UCSD-AML1 (cell line): ENCODE data around the gene PLA2G12A.
A peak's percentile ranks its signal among the peaks of the same experiment; 100 is the strongest.

Experiments
- DNase-seq: peaks from one replicate; lab custom pipeline; 2025; ENCODE audit not compliant: unreplicated experiment; lab: John Stamatoyannopoulos, UW

PLA2G12A gene

GRCh38 chr4:109729718-109730618 is at the start of gene PLA2G12A:
Gene PLA2G12A, minus strand, starts transcription at chr4:109730070. Its CDS starts 261 bp downstream, at chr4:109729809.
- DNase-seq: peak; percentile 74

DNA sequence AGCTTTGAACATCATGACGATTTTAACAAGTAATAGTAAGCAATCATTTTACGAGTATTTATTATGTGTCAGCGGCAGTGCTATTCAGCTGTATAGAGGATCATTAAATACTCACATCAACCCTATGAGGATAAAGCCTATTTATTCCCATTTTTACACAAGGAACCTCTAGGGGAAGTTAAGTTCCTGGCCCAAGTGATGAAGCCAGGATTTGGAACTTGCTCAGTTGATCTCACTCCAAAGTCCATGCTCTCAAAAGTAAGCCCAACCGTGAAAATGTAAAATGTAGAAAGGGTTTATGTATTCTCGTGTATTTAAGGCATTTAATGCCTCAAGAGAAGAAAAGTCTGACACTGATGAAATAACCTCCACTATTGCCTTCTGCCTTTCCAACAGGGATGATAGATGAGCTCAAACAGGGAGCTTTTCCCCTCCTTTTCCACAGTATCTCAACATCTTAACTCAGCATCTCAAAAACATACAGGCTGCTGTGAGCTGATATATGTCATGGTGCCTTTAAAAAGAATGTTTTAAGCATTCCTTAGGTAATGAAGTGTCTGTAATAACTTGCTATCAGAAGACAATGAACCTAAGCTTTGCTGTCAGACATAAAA is 35.0 kb upstream of the PLA2G12A start:
- DNase-seq: no peak

DNA sequence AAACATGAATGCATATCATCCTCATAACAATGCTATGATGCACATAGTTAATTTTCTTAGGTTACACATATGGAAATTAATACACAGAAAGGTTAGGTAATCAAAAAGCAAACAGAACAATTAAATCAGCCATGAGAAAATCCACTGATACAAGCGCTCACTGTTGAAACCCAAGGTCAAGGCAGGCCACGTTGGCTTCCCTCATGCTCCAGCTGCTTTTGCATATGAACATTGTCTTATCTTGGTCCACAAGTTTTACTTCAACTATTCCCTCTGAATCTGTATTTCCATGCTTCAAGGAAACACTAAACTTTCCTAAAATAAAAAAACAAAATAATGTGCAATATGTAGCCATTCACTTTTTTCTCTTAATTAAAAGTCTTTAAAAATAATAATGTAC is 34.5 kb upstream of the PLA2G12A start:
- no peak for DNase-seq

GRCh38 chr4:109760682-109761081 is 30.8 kb upstream of the PLA2G12A start:
- DNase-seq: no peak

DNA sequence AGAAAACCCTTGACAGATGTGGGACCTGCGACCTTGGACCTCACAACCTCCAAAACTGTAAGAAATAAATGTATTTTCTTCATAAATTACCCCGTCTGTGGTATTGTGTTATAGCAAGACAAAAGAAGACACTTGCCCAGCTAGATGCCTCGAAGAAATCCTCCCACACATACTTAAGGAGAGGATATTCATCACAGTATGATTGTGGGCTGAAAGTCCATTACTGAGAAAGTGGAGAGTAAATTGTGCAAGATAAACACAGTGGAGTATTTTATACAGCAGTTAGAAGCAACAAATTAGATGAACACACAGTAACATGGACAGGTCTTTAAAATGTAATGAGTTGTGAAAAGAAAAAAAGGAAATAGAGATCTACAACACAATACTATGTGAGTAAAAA is 25.8 kb upstream of the PLA2G12A start:
- DNase-seq: no peak

GRCh38 chr4:109754093-109754857 is 24.4 kb upstream of the PLA2G12A start:
- no peak for DNase-seq

- DNase-seq: no peak
Observed at GRCh38 chr4:109752525-109752924, 22.7 kb upstream of the PLA2G12A start.

DNA sequence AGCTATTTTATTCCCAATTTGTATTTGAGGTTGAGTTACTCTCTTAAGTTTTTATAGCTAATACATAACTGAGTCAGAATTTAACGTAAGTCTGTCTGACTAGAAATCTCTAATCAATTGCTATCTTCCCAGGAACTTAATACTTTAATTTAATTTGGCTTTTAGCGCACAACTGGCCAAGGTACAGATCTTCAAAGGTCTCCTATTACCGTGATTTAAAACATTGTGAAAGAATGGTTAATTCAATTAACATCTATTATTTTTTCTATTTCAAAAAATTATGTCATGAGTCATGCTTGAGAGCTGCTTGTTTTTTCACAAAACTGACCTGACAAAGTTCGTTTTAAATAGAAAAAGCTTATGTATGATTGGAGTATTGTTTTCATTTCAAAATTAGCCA is 22.0 kb upstream of the PLA2G12A start:
- DNase-seq: no peak

DNA sequence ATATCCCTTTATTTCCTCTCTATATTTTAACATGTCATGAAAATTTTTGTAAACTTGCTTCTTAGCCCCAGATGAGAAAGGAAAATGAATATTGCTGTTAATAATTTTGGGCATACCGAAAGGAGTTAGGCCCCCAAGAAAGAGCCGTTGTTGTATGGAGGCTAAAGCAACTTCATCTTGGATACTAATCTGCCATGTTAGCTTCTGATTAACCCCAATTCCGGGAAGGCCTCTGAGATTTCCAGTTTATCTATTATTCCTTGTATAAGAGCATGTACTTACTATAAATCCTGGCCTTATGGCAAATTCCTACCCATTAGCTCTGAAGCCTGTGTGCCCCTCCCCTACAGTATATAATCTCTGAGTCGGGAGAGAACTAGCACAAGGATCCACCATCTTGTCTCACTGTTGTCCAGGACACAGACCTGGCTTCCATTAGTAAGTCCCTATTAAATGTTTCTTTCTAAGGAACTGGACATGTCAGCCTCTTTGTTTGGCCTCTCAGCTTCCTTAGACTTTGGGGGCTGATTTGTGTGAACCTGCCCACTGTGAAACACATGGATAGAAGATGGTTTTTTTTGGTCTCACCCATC is 20.9 kb upstream of the PLA2G12A start:
- no peak for DNase-seq

DNA sequence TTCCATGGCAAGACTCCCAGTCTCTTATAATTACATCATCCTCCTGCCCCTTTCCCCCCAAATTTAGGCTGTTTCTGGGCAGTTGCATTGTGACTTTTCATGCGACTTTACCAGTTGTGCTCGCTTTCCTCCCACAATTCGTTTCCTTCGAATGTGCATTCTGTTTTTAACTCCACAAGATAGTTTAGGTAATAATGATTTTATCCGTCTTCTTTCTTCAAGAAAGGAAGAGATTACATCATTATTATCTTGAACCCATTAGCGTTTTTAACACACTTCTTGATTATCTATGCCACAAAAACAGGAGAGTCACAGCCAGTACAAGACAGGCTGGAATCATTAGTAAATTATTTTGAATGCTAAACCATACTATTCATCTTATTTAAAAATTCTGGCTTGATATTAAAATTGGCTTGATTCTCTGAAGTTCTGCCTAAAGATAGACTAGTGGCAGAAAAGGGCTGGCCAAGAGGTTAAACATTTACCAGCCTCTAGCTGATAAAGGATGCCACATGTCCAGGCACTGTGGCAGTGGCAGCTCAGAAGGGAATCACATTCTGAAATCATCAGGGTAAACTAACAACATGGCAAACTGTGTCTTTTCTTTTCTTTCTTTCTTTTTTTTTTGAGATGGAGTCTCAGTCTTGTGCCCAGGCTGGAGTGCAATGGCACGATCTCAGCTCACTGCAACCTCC is 19.7 kb upstream of the PLA2G12A start:
- no peak for DNase-seq

GRCh38 chr4:109748114-109748513 is 18.2 kb upstream of the PLA2G12A start:
- no peak for DNase-seq

DNA sequence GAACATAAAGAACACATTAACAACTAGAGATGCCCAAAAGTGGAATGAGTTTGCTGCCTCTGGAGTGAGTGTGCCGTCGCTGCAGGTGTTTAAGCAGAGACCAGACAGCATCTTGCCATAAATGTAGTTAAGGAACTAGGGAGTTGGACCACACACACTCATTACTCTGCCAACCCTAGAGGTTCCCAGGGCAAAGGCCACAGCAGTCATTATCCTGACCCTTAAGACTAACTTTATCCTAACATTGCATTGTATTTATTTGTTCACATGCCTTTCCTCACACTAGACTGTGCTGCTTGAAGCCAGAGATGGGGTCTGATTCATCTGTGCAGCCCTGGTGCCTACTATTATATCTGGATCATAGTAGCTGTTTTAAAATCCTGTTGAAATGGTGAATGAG is 16.9 kb upstream of the PLA2G12A start:
- DNase-seq: no peak

DNA sequence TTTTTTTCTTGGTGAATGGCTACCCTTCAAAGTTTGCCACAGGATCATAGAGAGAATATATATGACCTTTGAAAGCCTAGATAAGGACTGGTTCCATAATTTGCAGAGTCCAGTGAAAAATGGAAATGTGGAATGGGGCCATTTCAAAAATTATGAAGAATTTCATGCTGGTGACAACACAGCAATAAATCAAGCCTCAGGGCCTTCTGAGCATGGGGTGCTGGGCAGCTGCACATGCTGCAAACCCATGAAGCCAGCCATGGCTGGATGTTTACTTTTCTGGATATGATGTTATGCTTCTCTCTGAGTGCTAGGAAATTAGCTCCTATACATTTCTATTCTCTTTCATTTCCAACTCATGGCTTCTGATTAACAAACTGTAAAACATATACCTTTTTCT is 16.0 kb upstream of the PLA2G12A start:
- DNase-seq: no peak

GRCh38 chr4:109739547-109739946 is 9.7 kb upstream of the PLA2G12A start:
- DNase-seq: no peak

- no peak for DNase-seq
Observed at GRCh38 chr4:109738104-109738872, 8.4 kb upstream of the PLA2G12A start.

- DNase-seq: no peak
Observed at GRCh38 chr4:109735566-109736365, 5.9 kb upstream of the PLA2G12A start.

DNA sequence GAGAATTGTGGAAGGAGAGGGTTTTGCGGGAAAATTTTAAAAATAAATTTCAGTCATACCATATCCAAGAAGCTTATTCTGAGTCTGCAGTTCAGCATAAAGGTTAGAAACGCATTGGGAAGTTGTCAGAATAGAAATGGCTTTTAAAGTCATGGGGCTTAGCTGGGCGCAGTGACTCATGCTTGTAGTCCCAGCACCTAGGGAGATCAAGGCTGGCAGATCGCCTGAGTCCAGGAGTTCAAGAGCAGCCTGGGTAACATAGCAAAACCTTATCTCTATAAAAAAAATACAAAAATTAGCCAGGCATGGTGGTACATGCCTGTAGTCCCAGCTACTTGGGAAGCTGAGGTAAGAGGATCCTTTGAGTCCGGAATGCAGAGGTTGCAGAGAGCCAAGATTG is 3.9 kb upstream of the PLA2G12A start:
- DNase-seq: no peak

- DNase-seq: no peak
Observed at GRCh38 chr4:109730619-109731545, 1.0 kb upstream of the PLA2G12A start.
